A204.1 (cell line): Measurements from ENCODE around the gene SOS2.
"Not testable (repeated sequence)": the region's sequence is repeated elsewhere in the genome, so short reads cannot be mapped to it uniquely, and the experiment has no call there.

Source experiments
- FAIRE-seq: peaks from 2 replicates; lab custom pipeline; 2012; peaks lifted over from hg19 to GRCh38; lab: Jason Lieb, UNC

SOS2 gene

DNA sequence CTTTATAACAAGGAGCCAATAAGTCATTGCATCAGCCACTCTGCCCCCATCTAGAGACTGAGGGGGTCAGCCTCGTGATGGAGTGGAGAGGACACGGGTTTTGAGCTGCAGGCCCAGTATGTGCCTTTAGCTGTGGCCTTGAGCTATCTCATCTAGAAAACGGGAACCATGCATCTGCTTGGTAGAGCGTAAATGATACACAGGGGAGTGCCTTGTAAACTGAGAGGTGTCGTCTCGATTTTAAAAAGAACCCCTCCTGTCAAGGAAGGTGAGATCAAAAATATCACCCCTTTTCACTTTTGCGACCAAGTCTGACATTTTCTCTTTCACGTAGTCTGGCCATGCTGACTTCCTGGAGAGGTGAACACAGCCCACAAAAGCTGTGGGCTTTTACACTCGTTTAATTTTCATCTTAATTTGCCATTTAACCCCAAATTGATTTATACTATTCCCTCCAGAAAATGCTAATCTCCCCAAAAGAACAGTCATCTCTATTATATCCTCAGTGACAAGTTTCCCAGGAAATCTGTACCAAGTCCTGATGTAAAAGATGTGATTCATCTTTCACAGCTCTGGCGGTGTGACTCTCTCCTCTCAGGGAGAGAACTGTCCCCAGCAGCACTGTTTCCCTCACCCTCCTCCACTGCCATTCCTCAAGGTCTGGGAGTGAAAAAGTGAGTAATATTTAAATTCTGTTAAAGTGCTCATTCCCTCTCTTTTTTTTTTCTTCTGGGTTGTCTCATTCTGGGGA lies 145.6 kb downstream of the SOS2 start:
- FAIRE-seq = no peak

DNA sequence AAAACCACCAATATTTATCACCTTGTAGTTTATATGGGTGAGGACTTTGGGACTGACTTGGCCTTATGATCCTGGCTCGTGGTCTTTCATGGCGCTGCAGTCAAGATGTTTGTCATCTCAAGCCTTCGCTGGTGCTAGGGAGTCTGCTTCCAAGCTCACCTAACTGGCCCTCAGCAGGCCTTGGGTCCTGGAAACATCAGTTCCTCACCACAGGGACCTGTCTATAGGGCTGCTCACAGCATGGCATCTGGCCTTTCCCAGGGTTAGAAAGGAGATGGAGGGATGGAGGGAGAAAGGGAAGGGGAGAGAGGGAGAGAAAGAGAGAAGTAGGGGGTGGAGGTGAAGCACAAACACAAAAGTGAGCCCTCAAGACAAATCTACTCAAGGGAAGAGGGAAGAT lies 146.7 kb downstream of the SOS2 start:
- FAIRE-seq = no peak

- FAIRE-seq = no peak
Measured at GRCh38 chr14:50083467-50084337, 147.7 kb downstream of the SOS2 start.

GRCh38 chr14:50082784-50083466 lies 148.5 kb downstream of the SOS2 start:
- FAIRE-seq = no peak

DNA sequence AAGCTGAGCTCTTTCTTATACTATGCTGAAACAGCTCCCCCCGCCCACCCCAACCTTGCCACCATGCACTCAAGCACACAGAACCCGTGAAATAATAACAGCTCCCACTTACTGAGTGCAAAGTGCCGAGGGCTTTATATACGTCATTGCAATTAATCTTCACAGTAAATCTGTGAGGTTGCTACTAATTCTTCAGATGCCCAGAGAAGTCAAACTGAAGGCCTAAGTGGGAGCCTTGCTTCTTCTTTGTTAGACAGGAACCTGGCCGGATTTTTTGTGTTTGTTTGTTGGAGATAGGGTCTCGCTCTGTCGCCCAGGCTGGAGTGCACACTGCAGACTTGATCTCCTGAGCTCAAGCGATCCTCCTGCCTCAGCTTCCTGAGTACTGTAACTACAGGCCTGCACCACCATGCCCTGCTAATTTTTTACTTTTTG lies 149.1 kb downstream of the SOS2 start:
- FAIRE-seq = no peak

- not testable (repeated sequence) for FAIRE-seq
Measured at GRCh38 chr14:50079103-50079502, 152.3 kb downstream of the SOS2 start.

- FAIRE-seq = not testable (repeated sequence)
Measured at GRCh38 chr14:50073663-50074062, 157.7 kb downstream of the SOS2 start.

DNA sequence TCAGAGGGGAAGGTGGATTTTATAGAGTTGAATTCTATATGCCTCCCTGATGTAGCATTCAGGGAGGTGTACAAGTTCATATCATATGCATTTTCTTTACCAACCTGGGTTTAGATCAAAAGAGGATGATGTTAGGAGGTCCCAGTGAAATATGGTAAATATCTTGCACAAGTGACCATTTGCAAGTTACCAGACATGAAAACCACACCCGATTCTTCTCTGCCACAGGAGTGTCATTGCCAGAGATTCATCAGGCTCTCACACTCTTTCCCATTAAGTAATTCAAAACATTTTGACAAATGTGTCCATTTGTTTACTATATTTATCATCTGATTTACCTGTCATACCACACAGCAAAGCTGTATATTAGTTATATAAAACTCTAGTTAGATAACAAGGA lies 159.0 kb downstream of the SOS2 start:
- FAIRE-seq = no peak

DNA sequence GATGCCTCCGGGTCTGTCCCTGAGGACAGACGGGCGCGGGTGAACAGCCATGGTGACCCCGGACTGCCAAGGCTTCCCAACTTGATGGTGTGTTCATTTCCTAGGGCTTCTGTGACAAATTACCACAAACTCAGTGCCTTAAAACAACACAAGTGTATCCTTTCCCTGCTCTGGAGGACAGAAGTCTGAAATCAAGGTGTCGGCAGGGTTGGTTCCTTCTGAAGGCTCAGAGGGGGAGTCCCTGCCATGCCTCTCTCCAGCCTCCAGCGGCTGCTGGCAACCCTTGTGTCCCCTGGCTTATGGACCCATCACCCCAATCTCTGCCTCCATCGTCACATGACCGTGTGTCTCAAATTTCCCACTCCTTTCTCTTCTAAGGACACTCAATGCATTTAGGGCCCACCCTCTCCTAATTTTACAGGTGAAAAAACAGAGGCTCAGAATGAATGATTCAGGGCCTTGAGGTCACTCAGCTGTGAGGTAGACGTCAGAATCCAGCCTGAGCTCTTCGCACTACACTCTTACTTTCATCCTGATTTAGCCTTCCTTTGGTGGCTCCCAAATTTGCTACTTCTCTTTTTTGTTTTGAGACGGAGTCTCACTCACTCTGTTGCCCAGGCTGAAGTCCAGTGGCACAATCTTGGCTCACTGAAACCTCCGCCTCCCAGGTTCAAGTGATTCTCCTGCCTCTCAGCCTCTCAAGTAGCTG lies 160.4 kb downstream of the SOS2 start:
- FAIRE-seq = no peak

GRCh38 chr14:50070230-50070629 lies 161.1 kb downstream of the SOS2 start:
- no peak for FAIRE-seq

- no peak for FAIRE-seq
Measured at GRCh38 chr14:50069325-50069724, 162.1 kb downstream of the SOS2 start.

DNA sequence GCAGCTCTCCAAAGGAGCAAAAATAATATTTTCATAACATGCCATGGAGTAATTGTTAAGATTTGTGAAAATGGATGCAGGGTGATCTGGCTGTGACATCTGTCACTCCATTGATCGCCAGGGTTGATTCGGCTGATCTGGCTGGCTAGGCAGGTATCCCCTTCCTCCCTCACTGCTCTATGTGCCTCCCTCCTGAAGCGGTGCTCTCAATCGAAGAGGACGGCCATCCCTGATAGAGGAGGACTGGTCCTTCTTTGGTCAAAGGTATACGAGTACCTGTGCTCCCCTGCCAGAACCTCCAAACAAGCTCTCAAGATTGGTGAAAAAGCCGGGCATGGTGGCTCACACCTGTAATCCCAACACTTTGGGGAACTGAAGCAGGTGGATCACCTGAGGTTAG lies 162.9 kb downstream of the SOS2 start:
- no peak for FAIRE-seq

GRCh38 chr14:50067723-50068495 lies 163.5 kb downstream of the SOS2 start:
- no peak for FAIRE-seq
